Activated CD4-positive, alpha-beta T cell treated with anti-CD3 and anti-CD28 coated beads, Interleukin-2, amount 50 U/mL, for 24 hours (primary cell): Measurements from ENCODE around the gene CFAP54.

Experiments
- DNase-seq, 2 donors: peaks; one replicate each; pipeline ENCODE4 v3.0.0-alpha.2; 2020; ENCODE audit warnings: low read depth in 1 of 2, low spot score in 1 of 2

The CFAP54 gene

DNA sequence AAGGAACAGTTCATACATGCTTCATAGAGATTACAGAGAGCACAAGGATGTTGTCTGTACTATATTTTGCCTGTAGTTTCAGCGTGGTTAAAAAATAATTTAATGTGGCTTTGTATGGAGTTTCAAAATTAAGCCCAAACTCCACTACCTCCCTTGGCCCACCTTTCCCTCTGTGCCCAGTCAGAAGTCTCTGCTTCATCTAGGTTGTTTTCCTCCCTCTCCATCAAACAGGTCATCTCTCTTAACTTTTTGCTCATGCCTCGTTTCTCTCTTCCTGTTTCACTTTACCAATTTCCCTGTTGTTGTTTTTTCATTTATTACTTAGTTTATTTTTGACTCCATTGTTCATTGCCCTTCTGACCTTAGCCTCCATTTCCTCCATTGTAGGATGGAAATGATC is 322.8 kb downstream of the CFAP54 start:
- no peak for DNase-seq

DNA sequence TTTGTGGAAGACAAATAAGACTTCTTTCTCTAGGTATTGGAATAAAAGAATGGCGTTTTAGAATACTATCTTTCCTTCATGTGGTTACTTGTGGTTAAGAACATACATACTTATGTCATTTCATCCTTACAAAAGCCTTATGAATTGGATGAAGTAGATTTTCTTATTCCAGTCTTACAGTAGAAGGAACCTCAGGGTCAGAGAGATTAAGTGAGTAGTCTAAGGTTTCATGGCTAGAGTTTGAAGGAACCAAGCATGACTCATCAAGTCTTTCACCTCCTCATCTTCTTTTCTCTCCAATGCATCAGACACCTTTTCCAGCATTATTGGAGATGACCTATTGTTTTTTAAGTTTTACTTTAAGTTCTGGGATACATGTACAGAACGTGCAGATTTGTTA is 324.8 kb downstream of the CFAP54 start:
- no peak for DNase-seq

DNA sequence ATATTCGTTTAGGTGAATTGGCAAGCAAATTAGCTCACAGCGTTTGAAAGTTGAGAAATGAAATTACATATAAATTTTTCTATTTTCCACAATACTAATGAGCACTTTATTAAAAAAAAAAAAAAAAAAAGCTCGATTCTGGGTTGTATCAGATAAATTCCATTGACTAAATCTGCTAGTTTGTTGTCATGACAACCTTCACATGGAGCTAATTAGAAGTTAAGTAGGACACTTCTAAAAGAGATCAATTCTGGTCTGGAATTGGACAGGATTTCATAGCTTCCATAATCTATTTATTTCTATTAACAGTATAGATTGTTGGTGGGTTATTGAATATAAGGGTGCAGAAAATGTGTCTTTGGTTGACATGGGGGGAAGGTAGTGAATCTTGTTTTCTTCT is 332.2 kb downstream of the CFAP54 start:
- DNase-seq, result no peak

- DNase-seq, result no peak
Measured at GRCh38 chr12:96822641-96823040, 333.3 kb downstream of the CFAP54 start.

GRCh38 chr12:96824074-96824837 is 334.9 kb downstream of the CFAP54 start:
- no peak for DNase-seq

DNA sequence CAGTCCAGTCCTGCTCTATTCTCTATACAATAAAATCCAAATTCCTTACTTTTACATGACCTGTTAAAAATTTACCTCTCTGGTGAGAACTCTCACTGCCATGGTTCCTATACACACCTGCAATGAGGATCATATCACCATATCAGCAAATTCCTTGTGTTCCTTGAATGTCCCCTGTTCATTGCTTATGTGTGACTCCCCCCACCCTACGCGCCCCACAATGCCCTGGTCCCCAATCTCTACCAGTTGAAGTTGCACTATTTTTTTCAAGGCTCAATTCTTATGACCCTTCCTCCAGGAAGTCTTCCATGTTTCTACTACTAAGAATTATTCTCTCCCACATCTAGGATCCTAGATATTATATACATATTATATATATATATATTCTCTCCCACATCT is 335.5 kb downstream of the CFAP54 start:
- no peak for DNase-seq

DNA sequence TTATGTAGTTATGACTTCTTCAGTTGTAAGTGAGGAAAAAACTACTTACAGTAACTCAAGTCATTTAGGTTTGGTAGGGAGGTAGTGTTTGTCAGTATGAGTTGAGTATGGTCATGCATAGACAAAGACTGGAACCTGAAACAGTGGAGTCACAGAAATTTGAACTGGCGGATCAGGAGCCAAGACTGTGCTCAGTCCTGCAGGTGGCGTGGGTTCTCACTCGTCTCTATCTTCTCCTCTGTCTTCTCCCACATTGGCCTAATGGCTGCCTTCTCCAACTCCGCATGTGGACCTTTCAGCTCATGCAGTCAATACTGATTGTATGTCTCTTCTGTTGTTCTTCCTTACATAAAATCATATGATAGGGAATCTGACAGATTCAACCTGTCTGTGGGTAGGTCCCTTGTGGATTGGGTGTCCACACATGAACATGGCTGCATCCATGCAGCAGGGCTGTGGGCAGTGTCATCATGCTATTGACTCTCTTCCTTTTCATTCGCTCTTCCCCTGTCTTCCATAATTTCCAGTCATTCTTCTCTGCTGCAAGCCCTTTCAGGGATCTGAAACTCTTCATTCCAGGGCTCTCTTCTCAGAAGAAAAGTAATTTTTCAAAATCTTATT is 338.9 kb downstream of the CFAP54 start:
- no peak for DNase-seq

GRCh38 chr12:96829354-96829753 is 340.0 kb downstream of the CFAP54 start:
- no peak for DNase-seq

- DNase-seq, result no peak
Measured at GRCh38 chr12:96831346-96831745, 342.0 kb downstream of the CFAP54 start.

DNA sequence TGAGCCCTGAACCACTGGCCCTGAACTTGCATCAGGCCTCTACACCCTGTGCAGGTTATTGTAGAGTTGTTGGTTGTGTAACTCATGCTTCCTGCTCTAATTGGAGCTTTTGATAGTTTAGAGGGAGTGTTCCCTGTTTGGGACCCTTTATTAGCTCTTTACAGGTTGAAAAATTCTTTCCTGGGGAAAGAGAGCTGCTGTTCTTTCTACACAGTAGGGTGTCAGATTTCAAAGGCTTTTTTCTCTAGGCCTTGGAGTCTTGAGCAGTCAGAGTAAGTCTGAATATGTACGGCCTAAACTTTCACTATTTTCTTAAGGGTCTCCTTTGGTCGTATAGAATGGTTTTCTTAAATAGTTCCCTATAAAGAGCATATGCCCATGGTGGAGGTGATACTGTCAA is 356.9 kb downstream of the CFAP54 start:
- no peak for DNase-seq

DNA sequence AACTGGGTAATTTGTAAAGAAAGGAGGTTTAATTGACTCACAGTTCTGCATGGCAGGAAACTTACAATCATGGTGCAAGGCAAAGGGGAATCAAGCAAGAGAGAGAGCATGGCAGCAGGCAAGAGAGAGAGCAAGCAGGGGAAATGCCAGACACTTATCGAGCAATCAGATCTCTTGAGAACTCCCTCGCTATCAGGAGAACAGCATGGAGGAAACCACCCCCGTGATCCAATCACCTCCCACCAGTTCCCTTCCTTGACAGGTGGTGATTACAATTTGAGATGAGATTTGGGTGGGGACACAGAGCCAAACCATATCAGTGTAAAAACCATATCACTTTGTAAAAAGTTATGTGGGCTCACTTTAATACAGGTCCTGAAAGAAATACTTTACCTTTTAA is 361.3 kb downstream of the CFAP54 start:
- DNase-seq, result no peak

GRCh38 chr12:96858162-96858561 is 368.8 kb downstream of the CFAP54 start:
- DNase-seq, result no peak

- DNase-seq, result no peak
Measured at GRCh38 chr12:96861656-96862055, 372.3 kb downstream of the CFAP54 start.

DNA sequence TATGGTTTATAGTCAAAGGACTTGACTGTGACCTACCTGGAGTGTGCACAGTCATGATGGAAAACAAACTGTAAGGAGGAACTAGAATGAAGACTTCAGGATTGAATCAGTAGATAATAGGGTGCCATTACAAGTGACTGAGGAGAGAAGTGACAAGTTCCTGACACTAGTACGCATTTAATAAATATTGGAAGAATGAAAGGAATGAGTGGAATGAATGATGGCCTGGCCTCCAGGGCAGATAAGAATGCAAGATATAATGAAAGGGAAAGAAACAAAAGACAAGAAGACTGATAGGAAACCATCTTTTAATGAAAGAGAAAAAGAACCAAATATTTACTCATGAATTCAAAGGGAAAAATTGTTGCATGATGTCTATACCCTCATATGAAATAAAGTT is 372.9 kb downstream of the CFAP54 start:
- DNase-seq, result no peak

DNA sequence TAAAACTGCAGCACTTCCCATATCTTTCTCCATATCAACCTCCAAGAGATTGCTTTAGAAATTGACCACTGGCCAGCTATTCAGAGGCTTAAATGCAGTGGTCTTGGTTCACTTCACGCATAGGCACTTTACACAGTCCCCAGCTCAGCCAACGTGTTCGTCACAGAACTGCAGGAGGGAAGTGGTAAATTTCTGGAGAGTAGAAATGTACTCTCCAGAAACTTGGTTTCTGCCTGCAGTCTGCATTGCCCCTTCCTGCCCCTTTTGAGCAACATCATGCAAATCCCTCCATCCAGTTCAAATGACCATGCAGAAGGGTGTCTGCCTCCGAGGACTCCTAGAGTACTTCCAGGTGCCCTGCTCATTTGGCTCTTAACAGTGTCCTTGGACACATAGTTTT is 375.0 kb downstream of the CFAP54 start:
- DNase-seq, result no peak

DNA sequence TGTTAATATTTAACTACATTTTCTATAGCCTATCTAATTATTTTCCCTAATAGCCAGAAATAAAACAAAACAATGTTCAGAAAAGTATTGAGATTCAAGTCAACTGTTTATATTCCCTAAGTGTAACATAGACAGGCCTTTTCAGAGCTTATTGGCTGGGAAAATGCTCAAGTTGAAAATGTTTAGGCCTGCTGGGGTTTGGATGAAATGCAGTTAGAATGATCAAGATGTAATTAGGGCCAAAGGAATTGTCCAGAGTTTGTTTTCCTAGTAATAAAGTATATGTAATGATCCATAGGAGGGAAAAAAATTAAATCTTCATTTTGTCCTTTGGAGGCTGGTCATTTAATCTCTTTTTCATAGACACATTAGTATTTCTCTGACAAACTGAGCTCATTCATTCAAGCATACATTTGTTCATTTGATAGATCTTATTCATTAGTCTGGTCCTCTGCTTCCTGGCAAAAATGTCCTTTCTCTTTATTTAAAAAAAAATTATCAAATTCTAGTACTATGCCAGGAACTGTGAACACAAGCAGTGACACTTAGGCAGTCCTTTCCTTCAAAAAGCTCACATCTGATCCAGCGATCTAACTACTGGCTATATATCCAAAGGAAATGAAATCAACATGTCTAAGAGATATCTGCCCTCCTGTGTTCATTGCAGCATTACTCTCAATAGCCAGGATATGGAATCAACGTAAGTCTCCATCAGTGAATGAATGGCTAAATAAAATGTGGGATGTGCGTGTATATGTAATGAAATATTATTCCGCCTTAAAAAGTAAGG is 377.6 kb downstream of the CFAP54 start:
- DNase-seq, result no peak

DNA sequence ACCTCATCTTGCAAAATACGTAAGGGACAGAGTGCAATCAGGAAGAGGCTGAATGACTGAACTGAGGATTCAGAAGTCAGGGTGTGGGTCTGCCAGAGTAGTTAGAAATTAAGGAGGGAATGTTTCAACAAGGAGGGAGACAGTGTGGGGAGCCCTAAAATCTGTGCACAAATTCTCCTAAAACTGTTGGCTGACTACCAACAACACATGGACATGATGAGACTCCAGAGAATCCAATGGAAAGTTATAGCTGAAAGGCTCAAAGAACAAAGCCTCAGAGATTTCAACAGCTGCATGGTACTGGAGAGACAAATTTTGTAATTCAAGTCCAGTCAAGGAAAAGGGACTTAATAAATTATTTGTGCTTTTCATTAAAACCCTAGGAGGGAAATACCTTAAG is 381.6 kb downstream of the CFAP54 start:
- DNase-seq, result no peak

- DNase-seq, result no peak
Measured at GRCh38 chr12:96872961-96873360, 383.6 kb downstream of the CFAP54 start.

DNA sequence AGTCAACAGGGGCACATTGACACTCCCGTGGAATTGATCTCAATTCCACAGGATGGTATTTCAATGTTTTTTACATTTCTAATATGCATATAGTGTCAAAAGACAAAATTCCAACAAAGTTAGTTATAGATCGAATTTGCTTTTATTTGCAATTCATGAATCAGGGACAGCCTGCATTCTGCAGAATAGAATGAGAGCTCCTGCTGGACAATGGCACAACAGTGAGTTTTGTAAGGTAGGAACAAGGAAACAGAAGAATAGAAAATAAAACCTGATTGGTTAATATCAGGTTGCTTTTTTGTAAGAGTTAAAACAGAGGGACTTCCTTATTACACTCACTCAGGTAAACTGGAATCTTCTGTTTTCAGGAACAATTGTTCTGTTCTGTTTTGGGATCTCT is 384.8 kb downstream of the CFAP54 start:
- DNase-seq, result no peak

- DNase-seq, result no peak
Measured at GRCh38 chr12:96876966-96877365, 387.6 kb downstream of the CFAP54 start.

- no peak for DNase-seq
Measured at GRCh38 chr12:96878704-96879103, 389.3 kb downstream of the CFAP54 start.

DNA sequence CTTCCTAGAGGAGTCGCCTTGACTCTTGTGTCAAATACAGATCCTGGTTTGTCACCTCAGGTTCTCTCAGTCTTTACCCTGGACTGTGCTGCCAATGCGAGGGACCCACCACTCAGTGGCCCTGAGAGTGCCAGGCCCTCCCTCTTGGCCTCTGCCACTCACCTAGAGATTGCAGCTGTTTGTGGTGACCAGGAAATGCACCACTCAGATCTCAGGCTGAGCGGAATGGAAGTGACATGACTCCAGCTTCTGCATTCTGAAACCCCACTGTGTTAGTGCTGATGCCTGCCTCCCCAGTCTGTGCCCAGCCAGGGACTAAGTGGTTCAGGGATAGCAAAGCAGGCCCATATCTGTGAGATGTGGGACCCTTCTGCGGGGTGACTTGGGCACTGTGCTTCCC is 389.9 kb downstream of the CFAP54 start:
- no peak for DNase-seq
